Caki2 (cell line): ENCODE measurements around the gene SGSM2. TPM values are rescaled to one million over a fixed set of nuclear protein-coding genes. Genes with fewer than 3 reads are reported as not detected.

Experiments used
- DNase-seq: peaks from one replicate; pipeline ENCODE4 v3.0.0-alpha.2; 2015; ENCODE audit warnings: low read depth
- in situ Hi-C: cut with HindIII; loops from 2 replicates; pipeline ENCODE4 v1.10.0; 2016; ENCODE audit warnings: low sequenced_read_pairs, low pct_unique_long_range_greater_than_20kb, mixed read lengths
- total RNA-seq: library from RNA; depleted of rRNA; stranded (reverse); fragments of >200 nt; shearing (Covaris generic); gene quantifications from 2 replicates; pipeline ENCODE4 v1.2.3, GENCODE V29; 2014; ENCODE audit warnings: low replicate concordance

The SGSM2 gene
- total RNA-seq, 1 experiment from 2014 or later = 16.9 TPM

DNA sequence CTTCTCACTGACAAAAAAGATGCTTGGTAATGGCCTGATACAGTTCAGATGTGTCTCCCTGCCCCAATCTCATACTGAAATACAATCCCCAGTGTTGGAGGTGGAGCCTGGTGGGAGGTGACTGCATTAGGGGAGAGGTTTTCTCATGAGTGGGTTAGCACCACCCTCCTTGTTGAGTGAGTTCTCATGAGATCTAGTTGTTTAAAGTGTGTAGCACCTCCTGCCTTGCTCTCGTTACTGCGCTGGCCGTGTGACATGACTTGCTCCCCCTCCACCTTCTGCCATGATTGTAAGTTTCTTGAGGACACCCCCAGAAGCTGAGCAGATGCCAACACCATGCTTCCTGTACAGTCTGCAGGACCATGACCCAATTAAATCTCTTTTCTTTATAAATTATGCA lies 6.0 kb upstream of the SGSM2 start:
- DNase-seq = no peak
- in situ Hi-C loops = no loop called here

DNA sequence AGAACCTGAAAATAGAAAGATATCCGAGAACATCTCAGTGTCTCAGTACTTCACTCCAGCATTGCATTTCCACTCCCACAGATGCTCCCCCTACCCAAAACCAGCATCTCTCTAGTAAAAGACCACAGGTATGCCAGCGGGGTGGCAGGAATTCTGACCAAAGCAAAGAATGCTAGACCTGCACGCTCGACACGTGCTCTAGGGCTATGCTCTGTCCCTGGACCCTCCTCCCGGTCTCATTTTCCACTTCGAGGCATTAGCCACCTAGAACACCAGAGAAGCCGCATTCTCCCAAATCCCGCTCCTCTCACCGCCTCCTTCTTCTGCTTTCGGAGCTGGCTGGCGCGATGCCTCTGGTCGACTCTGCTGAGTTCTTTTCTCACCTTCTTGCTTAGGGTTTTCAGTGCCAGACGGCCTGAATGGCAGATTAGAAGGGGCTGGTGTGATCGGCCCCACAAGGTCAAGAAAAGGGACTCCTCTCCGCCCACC lies 1.5 kb upstream of the SGSM2 start:
- DNase-seq = no peak
- in situ Hi-C loops = no loop called here

DNA sequence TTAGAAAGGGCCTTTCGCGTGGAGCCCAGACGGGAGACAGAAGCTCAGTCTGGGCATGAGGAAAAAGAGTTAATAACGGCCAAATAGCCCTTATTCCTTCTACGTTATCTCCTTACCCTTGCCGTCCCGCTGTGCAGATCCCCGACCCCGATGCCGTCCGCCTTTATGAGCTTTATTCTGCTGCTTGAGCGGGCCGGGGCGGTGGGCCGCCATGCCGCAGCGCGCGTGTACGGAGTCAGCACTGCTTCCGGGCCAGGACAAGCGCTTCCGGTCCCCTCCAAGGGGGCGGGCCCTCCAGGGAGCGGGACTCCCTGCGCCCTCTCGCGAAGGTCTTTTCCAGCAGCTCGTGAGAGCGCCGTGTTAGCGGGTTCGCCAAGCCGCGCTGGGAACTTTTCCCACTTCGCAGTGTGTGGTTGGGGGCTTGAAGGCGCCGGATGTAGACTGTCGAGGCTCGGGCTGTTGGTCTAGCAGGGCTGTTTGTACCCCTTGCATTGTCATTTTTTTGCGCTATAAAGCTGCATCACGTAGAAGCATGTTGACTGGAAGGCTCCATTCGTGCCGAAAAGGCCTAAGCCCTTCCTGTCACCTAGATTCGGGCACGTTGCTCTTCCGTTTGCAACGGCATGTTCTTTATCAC lies 968 bp upstream of the SGSM2 start, which contains the start of gene TSR1:
TSR1 (minus strand) TSS at position 243 of the 637 bp plus-strand sequence; CDS start at position 213, 30 bp downstream.
- peak; percentile 78 for DNase-seq
- in situ Hi-C loops = no loop called here

DNA sequence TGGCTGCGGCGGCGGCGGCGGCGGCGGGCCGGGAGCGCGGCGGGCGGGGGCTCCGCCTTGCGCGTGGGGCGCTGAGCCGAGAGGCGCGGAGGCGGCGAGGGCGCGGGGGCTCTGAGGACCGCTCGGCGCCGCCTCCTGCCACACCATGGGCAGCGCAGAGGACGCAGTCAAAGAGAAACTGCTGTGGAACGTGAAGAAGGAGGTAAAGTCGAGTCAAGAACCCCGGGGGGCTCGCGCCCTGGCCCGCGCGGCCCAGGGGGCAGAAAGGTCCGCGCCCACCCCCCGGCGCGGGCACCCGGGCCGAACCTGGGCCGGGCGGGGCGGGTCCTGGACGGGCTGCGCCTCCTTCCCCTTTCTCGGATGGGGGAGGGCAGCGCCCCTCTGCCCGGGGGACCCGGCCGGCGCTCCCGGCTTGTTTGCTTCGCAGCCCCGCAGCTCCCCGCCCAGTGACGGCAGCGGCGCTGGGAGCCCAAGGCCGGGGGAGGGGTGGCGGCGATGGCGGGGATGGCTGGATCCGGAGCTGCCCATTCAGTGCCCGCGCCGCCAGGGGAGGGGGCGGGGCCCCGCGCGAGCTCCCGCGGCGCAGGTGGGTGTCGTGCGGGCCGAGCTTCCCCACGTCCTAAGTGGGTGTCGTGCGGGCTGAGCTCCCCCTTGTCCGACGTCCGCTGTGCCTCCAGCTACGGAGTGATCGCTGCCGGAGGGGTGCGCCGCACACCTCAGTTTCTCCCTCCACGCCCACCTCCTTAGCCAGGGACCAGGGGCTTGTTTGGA lies 428 bp downstream of the SGSM2 start:
- in situ Hi-C loops = no loop called here
- DNase-seq = peak; percentile 54

DNA sequence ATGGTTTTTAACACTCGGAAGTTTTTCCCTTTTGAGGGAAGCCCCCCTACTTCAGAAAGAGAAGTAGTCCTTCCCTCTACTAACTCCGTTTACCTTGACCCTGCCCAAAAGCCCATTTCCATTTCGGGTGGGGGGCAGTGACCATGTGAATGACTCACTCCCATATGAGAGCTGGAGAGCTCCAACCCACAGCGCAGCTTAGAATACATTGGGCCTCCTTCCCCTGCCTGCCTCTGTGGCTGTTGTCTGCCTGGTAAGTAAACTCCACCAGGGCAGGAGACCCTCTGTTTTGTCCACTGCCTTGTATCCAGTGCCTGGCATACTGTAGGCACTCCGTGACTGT lies 985 bp downstream of the SGSM2 start:
- in situ Hi-C loops = no loop called here
- DNase-seq = no peak

DNA sequence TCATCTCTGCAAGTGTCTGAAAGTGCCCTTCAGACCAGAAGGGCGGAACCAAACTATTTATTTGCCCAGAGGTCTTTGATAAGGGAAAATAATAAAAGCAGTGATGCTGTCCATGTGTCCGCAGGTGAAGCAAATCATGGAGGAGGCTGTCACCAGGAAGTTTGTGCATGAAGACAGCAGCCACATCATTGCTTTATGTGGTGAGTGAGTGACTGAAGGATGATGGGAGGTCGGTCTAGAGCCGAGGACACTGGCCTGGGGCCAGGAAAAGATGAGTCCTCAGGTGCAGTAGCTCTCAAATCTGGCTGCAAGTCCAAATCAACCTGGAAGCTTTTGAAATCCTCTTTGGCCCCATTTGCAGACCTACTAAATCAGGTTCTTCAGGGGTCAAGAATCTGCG lies 6.1 kb downstream of the SGSM2 start:
- in situ Hi-C loops = no loop called here
- DNase-seq = no peak

DNA sequence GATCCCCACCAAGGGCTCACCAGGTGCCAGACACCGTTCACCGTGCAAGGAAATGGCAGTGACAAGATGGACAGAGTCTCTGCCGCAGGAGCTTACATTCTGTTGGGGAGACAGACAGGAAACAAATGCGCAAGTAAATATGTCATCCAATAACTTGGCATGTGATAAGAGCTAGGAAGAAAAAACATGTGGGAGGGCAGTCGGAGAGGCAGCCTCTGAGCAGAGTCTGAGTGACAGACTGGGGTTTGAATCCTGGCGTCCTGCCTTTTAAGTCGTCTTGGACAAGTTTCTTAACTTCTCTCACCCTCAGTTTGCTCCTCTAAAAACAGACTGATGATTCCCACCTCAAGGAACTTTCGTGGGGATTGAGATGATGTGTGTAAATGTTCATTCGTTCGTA lies 7.2 kb downstream of the SGSM2 start:
- in situ Hi-C loops = no loop called here
- no peak for DNase-seq

DNA sequence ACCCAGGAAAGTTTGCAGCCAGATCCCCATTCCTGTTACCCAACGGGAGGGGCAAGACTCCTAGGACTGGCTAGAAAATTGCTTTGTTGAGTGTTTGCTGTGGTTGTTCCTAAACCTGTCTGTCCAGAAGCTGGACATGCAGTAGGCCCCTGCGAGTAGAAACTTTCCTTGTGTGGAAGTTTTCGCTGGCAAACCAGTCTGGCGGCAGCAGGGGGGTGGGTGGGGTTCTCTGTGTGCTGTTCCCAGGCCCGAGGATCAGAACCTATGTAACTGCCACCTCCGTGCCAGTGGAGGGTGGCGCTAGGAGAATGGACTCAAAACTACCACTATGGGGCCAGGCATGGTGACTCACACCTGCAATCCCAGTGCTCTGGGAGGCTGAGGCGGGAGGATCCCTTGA lies 9.2 kb downstream of the SGSM2 start:
- in situ Hi-C loops = no loop called here

DNA sequence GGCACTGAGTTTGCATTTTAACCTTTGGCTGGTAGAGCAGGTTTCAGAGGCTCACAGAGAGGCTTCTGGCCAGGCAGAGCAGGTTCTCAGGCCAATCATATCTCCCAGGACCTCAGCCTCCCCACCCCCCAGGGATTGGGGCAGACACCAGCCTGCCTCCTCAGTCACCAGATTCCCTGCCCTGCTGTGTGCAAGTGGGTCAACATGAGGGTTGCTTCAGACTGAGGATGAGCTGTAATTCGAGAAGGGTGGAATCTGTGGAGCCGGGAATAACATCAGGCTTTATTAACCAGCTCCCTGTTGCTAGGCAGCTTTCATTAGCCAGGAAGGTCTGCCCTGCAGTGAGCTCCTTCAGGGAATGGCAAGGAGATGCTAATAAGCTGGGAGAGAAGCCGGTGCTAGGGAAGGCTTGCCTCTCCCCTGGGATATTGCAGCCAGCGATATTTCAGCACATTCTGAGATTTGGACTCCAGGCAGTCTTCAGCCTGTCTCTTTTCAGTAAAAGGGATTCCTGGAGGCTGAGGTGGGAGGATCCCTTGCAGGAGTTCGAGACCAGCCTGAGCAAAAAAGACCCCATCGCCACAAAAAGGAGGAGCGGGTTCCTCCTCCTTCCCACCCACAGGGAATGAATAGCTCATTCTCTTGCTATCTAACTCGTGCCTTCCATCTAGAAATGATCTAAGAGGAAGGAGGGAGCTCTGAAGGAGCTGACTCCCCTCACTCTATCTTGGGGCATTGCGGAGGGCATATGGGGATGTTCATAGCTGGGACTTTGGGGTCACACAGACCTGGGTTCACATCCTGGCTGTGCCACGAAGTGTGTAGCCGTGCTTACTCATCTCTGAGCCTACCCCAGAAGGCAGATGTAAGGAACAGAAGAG lies 10.7 kb downstream of the SGSM2 start:
- peak; percentile 69 for DNase-seq
- in situ Hi-C loops = no loop called here

More for the DNA sequence above, 9.2 kb downstream of the SGSM2 start:
- no peak for DNase-seq

DNA sequence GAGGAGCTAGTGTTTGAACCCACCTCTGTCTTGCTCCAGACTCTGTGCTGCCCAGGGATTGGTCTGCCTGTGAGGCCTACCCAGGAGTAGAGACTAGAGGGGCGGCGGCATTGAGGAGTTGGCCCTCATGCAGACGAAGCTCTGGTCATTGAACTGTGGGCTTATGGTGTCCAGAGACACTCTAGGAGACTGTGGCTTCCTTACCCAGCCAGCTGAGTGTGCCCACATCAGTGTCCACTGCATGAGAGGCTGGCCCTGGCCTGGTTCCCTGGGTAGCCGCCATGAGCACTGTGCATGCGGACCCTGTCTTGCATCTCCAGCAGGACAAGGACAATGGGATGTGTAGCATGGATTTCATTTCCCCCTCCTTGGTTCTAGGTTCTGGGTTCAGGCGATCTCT lies 14.0 kb downstream of the SGSM2 start:
- in situ Hi-C loops = no loop called here

DNA sequence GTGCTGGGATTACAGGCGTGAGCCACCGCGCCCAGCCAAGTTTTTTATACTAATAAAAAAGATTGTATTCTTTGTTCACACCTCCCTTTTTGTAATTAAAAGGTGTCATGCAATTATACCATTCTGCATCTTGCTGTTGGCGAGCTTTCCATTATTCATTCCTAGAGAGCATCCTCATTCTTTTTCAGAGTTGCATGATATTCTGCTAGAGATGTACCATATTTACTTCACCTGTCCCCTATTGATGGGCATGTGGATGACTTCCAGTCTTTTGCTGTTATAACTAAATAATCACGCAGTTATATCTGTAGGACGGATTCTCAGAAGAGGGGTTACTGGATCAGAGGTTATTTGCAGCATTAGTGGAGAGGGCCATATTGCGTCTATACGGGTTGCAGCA lies 17.0 kb downstream of the SGSM2 start:
- no peak for DNase-seq
- in situ Hi-C loops = no loop called here

More for the DNA sequence above, 14.0 kb downstream of the SGSM2 start:
- DNase-seq = no peak

DNA sequence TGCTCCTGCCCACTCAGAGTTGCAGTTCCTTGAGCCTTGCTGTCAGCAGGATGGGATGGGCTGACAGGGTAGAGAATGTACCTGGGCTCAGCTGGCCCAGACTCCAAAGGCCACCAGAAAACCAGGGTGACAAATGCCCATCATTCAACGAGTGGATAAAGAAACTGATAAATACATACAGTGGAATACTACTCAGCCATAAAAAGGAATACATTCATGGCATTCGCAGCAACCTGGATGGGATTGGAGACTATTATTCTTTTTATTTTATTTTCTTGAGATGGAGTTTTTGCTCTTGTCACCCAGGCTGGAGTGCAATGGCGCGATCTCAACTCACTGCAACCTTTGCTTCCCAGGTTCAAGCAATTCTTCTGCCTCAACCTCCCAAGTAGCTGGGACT lies 19.9 kb downstream of the SGSM2 start:
- no peak for DNase-seq
- in situ Hi-C loops = no loop called here

DNA sequence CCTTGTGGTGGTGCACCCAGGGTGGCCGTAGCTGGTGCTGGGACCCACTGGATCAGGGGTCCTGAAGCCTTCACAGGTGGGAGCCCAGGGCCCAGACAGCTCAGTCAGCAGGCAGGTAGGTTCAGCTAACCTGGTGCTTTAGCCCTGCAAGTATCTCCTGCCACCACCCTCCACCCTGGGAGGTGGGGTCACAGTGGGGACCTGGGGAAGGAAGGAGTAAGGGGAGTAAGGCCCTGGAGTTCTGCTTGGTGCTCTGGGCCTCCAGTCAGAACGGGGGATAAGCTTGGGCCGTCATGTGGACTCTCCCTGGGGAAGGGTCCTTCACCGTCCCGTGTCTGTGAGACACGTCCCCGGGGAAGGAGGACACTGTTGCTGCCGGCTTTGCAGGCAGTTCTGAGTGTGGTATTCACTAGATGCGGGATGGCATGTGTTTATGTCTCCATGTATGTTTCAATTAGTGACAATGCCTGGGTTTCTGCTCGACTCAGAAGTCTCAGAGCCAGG lies 20.7 kb downstream of the SGSM2 start:
- in situ Hi-C loops = no loop called here
- DNase-seq = no peak

DNA sequence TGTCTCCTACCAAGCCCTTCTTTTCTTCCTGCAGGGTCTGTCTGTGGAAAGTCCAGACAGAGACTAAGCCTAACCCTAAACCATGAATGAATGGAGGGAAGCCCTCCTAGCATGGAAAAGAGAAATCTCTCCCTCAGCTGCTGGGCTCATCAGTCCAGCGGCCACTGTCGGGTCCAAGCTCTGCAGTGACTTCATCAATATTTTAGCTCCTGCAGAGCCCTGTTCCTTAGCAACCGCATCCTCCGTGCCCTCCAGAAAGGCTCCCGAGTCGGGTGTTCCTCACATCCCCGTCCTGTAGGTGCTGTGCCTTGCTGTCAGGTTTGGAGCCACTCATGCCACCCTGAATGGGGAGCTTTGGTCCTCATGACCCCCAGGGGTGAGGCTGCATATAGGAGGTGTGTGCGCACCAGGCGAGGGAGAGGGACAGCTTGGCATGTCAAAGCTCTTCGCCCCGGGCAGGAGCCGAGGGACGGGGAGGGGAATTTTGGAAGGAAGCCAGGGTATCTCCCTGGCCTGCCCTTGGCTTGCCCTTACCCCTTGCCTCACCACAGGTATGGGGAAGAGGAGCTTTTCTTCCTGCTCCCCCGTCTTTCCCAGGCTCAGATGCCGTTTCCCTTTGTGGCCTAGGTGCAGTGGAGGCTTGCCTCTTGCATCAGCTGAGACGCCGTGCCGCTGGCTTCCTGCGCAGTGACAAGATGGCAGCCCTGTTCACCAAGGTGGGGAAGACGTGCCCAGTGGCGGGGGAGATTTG lies 23.9 kb downstream of the SGSM2 start:
- in situ Hi-C loops = no loop called here
- DNase-seq = no peak

DNA sequence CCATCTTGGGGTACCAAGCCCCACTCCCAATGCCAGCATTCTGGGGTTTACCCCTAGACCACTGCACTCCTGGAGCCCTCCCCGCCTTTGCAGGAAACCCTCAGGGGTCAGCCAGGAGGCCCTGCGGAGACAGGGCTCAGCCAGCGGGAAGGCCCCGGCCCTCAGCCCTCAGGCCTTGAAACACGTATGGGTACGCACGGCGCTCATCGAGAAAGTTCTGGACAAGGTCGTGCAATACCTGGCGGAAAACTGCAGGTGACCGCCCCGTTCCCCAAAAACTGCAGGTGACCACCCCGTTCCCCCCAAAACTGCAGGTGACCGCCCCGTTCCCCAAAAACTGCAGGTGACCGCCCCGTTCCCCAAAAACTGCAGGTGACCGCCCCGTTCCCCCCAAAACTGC lies 24.7 kb downstream of the SGSM2 start:
- in situ Hi-C loops = no loop called here
- DNase-seq = no peak

DNA sequence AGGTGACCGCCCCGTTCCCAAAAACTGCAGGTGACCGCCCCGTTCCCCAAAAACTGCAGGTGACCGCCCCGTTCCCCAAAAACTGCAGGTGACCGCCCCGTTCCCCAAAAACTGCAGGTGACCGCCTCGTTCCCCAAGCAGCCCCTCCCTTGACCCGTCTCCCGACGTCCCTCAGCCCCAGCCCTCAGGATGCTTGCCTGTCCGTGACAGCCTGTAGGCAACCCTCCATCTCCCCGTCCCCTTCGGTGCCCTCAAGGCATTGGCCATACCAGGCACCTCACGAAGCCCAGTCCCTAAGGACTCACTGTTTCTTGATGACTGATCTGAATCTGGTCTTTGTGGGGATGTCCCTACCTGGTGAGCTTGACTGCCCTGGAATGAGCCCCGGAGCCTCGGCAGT lies 25.1 kb downstream of the SGSM2 start:
- in situ Hi-C loops = no loop called here

DNA sequence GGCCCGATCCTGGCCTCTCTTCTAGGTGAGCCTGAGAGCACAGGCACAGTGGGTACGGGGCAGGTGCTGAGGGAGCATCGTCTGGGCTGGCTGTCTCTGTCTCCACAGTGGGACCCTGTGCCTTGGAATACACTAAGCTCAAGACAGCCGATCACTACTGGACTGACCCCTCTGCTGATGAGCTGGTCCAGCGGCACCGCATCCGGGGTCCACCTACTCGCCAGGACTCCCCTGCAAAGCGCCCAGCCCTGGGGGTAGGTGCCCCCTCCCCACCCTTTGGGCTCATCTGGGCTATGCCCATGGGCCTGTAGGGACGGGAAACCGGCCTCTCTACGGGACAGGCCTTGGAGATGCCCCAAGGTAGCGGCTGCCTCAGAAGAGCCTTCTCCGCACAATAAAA lies 25.6 kb downstream of the SGSM2 start:
- in situ Hi-C loops = no loop called here

More for the DNA sequence above, 25.1 kb downstream of the SGSM2 start:
- DNase-seq = no peak

DNA sequence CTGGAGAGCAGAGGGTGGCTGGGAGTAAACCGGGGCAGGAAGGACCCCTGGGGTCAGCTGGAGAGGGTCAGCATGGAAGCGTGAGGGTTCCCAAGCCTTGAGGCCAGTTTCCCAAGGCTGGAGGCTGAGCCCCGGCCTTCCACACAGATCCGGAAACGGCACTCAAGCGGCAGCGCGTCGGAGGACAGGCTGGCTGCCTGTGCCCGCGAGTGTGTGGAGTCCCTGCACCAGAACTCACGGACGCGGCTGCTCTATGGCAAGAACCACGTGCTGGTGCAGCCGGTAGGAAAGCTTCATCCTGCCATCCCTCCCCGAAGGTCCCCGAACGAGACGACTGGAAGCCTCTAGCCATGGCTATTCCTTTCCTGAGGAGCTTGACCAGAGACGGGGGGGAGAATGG lies 26.0 kb downstream of the SGSM2 start:
- DNase-seq = no peak
- in situ Hi-C loops = no loop called here

More for the DNA sequence above, 25.6 kb downstream of the SGSM2 start:
- DNase-seq = no peak
